ENCODE data around the gene TMEM266.

Gene TMEM266

DNA sequence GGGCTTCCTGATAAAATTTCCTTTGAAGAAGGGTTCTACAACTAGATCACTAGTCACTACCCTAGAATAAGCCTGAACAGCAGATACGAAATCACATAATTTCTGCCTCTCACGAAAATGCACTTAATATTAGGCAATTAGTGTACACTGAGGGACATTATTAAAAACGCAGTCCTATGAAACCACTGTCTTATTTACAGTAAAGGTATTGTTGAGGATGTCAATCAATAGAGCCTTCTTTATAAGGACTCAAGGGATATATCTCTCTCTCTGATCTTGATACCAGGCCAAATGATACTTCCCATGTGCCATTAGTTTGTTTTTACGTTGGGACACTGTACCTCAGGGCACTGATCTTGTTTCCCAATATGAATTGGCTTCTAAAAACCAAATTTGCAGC lies 191.9 kb downstream of the TMEM266 start:
- TF ChIP-seq Cebpa-rat (IDR thresholded peaks at IDR 0.05), result no peak
- Histone ChIP-seq H3K4me1 (peaks cover 8% of the 10 kb centered on the region; the same call in 1 of the 2 replicates), H3K4me3 (no peak overlapping the region), H3K4me2 (no peak overlapping the region), H3K36me3 (peaks cover 52% of the 10 kb centered on the region), H4K20me1 (0 out of 2 replicates have a peak, but pooled peaks cover 5% of the 10 kb centered on the region), H3K27ac (no peak overlapping the region), H3K9me3 (peaks cover 23% of the 10 kb centered on the region), H3K27me3 (no peaks in the 10 kb centered on the region), H3K9ac (no peak overlapping the region)

DNA sequence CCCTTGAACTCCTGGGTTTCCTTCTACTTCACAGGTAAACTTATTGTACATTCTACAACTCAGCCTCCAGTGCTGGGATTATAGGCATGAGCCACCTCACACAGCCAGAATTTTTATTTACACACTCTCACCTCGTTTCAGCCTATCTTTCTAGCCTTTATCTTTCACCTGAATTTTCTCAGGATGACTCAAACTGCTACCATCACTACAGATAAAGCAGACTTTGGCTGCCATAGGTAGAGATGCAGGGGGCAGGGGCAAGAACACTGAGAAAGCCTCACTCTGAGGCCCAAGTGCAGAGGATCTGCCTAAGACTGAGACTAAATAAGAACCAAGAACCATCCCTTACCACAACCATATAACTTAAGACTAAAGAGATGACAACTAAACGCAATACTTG lies 192.5 kb downstream of the TMEM266 start:
- Histone ChIP-seq H3K27ac (no peak overlapping the region), H4K20me1 (0 out of 2 replicates have a peak, but pooled peaks cover 3% of the 10 kb centered on the region), H3K9me3 (peaks cover 23% of the 10 kb centered on the region), H3K4me1 (peaks cover 8% of the 10 kb centered on the region; the same call in 1 of the 2 replicates), H3K36me3 (peaks cover 57% of the 10 kb centered on the region), H3K4me2 (no peak overlapping the region), H3K4me3 (no peak overlapping the region), H3K9ac (no peak overlapping the region), H3K27me3 (no peaks in the 10 kb centered on the region)
- no peak for TF ChIP-seq Cebpa-rat (IDR thresholded peaks at IDR 0.05)

DNA sequence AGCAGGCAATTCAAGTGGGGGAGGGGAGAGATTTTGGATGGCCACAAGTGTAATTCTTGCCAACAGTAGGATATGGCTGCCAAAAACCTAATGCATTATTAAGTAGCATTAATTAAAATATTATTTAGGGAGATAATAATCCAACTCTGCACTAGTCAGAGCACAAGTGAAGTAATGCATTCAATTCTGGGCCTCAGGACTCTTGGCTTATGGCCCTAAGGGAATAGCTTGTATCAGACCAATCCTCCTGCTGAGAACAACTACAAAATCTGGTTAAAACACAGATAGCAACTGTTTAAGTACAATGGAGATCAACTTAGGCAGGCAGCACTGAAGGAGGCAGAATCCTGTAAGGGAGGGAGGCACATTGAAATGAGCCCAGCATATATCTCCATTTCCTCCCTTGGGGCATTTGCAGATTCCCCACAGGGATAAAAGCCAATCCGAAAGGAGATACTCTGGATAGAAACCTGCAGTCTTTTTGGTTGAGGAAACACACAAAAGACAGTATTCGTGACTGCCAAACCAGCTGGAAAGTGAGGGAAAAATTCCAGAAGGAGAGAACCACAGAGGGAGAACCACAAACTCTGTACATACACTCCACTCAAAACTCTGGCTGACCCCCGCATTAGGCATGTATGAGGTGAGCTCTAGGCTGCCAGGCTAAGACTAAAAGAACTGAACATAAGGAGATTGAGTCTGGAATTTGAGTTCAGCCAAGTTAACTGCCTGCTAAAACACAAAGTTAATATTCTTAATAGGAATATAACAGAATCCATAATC lies 194.1 kb downstream of the TMEM266 start:
- H3K4me2 ChIP-seq, result no peak overlapping the region; the same call in 1 of the 2 replicates
- no peak overlapping the region for H3K9ac ChIP-seq
- H3K27ac ChIP-seq, result no peak overlapping the region
- peaks cover 32% of the 10 kb centered on the region for H3K9me3 ChIP-seq
- TF ChIP-seq Cebpa-rat (IDR thresholded peaks at IDR 0.05), result no peak
- no peaks in the 10 kb centered on the region for H4K20me1 ChIP-seq
- peaks cover 8% of the 10 kb centered on the region; the same call in 1 of the 2 replicates for H3K4me1 ChIP-seq
- H3K27me3 ChIP-seq, result no peaks in the 10 kb centered on the region
- no peak overlapping the region for H3K4me3 ChIP-seq
- peaks cover 68% of the 10 kb centered on the region for H3K36me3 ChIP-seq

Data from BLaER1 (cell line).